GM12892 (cell line): ENCODE data around the gene RASAL3.
"Not testable (repeated sequence)": the region's sequence is repeated elsewhere in the genome, so short reads cannot be mapped to it uniquely, and the experiment has no call there.

Experiments
- DNase-seq: peaks from one replicate; pipeline ENCODE4 v3.0.0; 2011; ENCODE audit not compliant: insufficient read length
- FAIRE-seq: peaks from 2 replicates; lab custom pipeline; 2011; peaks lifted over from hg19 to GRCh38; lab: Jason Lieb, UNC
- POLR2A ChIP-seq: IDR thresholded peaks from 2 replicates; pipeline ENCODE4 v1.6.1; 2011; ENCODE audit warnings: low read depth, low read length, control low read depth
- POLR2AphosphoS5 ChIP-seq: IDR thresholded peaks from 2 replicates; pipeline ENCODE4 v1.6.1; 2011; ENCODE audit warnings: low read depth, low read length, control low read depth
- TAF1 ChIP-seq: IDR thresholded peaks from 2 replicates; pipeline ENCODE4 v1.6.1; 2011; ENCODE audit warnings: low read depth, mild to moderate bottlenecking, control low read depth, low read length, borderline replicate concordance

RASAL3 gene

DNA sequence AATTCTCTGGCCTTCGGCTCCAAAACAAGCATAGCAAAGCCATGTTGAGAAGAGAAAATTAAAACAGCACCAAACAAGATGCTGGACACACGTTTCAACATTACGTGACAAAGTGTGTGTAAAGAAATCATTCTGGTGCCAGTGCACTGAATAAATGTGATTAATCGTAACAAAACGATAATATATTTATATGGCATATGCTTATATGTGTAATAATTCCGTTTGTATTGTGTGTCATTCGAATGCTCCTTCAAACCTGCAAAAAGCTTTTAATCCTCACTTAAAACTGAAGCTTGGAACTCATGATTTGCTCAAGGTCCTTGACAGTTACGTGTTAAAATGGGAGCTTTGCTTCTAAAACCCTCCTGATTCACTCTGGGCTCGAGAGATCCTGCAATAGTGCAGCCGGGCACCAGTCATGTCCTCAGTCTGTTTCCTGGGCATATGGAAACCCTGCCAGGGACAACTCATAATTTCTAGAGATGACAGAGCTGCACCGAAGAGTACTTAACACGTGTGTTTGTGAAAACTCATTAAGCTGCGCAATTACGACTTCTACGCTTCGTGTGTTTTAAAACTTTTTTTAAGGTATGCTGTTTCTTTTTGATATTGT lies 44.8 kb downstream of the RASAL3 start:
- TF ChIP-seq POLR2AphosphoS5: no peak
- FAIRE-seq: no peak
- DNase-seq: no peak

DNA sequence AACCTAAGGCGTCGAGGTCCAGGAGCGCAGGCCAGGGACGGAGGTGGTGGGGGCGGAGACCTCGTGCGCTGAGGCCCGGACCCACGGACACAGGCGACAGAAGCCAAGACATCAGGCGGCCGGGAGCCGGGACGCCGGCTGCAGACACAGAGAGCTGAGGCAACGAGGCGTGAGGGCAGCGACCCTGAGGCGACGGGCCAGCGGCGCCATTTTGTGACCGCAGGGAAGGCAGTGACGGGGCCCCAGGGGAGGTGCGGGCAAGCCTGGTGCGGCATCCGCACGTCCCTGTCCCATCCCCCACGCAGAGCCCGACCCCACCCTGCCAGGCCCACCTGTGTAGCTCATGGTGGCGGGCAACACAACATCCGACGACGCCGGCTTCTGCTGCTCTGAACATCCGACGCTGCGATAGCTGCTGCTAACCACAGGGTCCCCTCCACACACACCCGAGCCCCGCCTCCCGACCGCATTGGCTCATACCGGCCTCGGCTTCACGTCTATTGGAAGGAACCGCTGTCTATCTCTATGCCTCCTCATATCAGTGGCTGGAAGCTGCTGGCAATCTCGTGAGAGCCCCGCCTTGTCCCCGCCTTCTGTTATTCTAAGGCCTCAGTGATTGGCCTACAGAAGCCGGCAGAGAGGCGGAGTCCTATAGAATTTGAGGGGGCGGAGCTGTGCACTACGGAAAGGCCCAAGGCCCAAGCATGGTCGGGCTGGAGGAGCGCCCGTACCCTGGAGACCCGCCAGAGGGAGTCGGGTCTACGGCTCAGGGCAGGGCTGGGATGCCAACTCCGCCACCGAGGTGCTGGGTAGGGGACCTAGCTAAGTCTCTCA lies 45.5 kb downstream of the RASAL3 start, which contains the start of gene AKAP8L:
Gene AKAP8L, minus strand, starts transcription at position 410 of the 834 bp plus-strand sequence. Its CDS starts 65 bp downstream, at position 345.
- DNase-seq (peak; percentile 98), FAIRE-seq (peak; percentile 96)
- TF ChIP-seq TAF1 (peak; percentile 85), POLR2AphosphoS5 (peak; percentile 97), POLR2A (peak; percentile 97)

- DNase-seq (no peak), FAIRE-seq (no peak)
- no peak for TF ChIP-seq POLR2AphosphoS5
- TF ChIP-seq TAF1: no peak
- no peak for TF ChIP-seq POLR2A
Observed at GRCh38 chr19:15418231-15418578, 46.1 kb downstream of the RASAL3 start.

DNA sequence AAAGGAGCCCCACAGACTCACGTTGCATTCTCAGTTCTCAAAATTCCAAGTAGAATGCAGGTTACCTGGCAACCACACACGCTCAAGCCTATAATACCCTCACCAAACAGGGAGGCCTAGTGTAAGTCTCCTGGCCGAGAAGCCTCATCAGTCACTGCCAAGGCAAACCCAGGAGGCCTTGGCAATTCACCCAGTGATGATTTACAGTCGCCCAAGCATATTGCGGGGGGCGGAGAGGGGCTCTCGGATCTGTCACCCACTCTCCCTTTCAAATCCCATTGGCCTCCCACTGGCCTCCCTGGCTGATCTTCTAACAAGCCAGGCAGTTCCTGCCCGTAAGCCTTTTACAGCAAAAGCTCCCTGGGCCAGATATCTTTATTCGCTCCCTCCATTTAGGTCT lies 46.6 kb downstream of the RASAL3 start:
- TF ChIP-seq POLR2A: 0 out of 2 replicates have a peak, but pooled peaks have one; percentile 14
- TF ChIP-seq POLR2AphosphoS5: no peak
- no peak for TF ChIP-seq TAF1
- FAIRE-seq (no peak), DNase-seq (no peak)

DNA sequence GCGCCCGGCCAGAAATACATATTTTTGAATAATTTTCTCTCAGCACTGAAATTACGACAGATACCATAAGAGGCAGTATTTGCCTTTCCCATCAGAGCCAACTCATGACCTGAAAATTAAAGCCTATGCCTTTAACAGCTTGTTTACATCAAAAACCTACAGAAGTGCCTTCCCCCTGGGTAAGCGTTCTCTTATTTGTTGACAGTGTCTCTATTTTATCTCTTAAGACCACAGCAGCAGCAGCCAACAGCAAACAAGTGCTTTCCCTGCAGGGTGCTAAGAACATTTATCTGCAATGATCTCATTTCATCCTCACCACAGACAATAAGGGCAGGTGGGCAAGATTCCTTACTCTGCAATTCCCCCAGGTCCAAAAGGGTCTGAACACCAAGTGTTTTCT lies 51.5 kb downstream of the RASAL3 start:
- FAIRE-seq (no peak), DNase-seq (no peak)
- TF ChIP-seq TAF1 (no peak), POLR2AphosphoS5 (no peak), POLR2A (no peak)

GRCh38 chr19:15411351-15411750 lies 53.0 kb downstream of the RASAL3 start:
- FAIRE-seq, DNase-seq: not testable (repeated sequence)

GRCh38 chr19:15404780-15405211 lies 59.5 kb downstream of the RASAL3 start:
- FAIRE-seq: no peak
- no peak for DNase-seq
- no peak for TF ChIP-seq TAF1
- no peak for TF ChIP-seq POLR2A
- TF ChIP-seq POLR2AphosphoS5: no peak

GRCh38 chr19:15404097-15404779 lies 60.1 kb downstream of the RASAL3 start:
- FAIRE-seq: no peak
- TF ChIP-seq TAF1: no peak
- TF ChIP-seq POLR2AphosphoS5: no peak
- TF ChIP-seq POLR2A: no peak

DNA sequence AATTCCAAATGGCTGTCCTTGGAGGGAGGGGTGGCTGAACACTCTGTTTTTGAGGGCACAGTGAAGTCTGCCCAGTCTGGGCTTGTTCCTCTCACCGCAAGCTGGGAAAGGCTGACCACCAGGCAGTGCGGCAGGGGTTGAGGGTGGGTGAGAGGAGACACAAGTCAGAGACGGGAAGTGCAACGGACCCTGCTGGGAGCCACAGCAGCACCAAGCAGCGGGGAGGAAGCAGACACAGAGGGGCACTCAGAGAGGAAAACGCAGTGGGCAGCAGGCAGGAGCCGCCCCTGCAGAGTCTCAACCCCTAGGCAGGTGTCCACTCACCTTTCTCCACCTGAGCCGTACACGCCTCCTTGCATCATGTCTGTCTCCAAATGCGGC lies 61.2 kb downstream of the RASAL3 start:
- FAIRE-seq (no peak), DNase-seq (no peak)
- TF ChIP-seq POLR2A (no peak), TAF1 (no peak), POLR2AphosphoS5 (no peak)

More at GRCh38 chr19:15404097-15404779, 60.1 kb downstream of the RASAL3 start:
- DNase-seq: no peak

DNA sequence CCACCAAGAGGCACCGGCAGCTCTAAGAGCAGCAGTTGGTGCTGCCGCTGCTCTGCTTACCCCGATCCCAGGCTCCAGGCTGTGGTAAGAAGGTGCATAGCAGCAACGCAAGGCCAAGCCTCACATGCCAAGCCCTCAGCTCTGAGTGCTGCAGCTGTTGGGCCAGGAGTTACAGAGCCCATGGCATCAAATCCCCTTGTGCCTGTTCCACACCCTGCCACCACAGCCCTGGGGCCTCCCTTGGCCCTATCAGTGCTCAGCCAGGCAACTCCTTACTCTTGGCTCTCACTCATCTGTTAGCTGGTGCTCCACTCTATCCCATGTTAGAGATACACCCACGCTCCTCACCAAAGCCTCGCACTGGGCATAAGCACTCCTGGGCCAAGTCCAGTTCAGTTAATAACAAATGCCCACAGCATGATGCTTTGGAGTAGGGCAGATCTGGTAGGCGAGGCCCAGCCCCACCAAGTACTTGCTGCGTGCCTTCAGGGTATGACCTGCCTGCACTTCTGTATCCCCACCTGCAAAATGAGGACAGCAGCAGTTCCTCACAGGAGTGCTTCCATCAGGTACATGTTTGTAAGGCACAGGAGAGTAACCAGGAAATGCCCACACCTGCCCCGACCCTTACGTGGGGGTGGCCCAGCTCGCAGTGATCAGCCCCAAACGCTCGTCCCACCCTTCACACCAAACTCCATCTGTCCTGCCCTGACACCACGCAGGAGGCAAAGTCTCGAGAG lies 61.8 kb downstream of the RASAL3 start:
- DNase-seq (no peak), FAIRE-seq (no peak)
- no peak for TF ChIP-seq POLR2A
